ENCODE measurements around the gene UNC5C. TPM values are rescaled to one million over a fixed set of nuclear protein-coding genes. Genes with fewer than 3 reads are reported as not detected.

Gene UNC5C
- total RNA-seq, 3 donors from 2014 or later (not counting 1 experiment from before 2014, with no cell fraction given), result not detected

GRCh38 chr4:95220205-95221175, 328.3 kb downstream of the UNC5C start:
- Histone ChIP-seq H3K36me3 (ENCODE audit: control insufficient read depth, insufficient read depth, low read length) (no peaks in the 10 kb centered on the region), H3K27ac (ENCODE audit: low read length) (no peak overlapping the region), H3K4me3 (ENCODE audit: low read length) (no peak overlapping the region), H3K4me1 (ENCODE audit: control insufficient read depth, insufficient read depth, low read length) (no peaks in the 10 kb centered on the region), H3K9me3 (ENCODE audit: control insufficient read depth, insufficient read depth, low read length) (no peaks in the 10 kb centered on the region), H3K27me3 (ENCODE audit: control insufficient read depth, insufficient read depth, low read length) (no peaks in the 10 kb centered on the region)
- TF ChIP-seq, protein P1, sequence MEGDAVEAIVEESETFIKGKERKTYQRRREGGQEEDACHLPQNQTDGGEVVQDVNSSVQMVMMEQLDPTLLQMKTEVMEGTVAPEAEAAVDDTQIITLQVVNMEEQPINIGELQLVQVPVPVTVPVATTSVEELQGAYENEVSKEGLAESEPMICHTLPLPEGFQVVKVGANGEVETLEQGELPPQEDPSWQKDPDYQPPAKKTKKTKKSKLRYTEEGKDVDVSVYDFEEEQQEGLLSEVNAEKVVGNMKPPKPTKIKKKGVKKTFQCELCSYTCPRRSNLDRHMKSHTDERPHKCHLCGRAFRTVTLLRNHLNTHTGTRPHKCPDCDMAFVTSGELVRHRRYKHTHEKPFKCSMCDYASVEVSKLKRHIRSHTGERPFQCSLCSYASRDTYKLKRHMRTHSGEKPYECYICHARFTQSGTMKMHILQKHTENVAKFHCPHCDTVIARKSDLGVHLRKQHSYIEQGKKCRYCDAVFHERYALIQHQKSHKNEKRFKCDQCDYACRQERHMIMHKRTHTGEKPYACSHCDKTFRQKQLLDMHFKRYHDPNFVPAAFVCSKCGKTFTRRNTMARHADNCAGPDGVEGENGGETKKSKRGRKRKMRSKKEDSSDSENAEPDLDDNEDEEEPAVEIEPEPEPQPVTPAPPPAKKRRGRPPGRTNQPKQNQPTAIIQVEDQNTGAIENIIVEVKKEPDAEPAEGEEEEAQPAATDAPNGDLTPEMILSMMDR (IDR thresholded peaks at IDR 0.05), result no peak
- WGBS (ENCODE audit: insufficient coverage), result 85% methylated on average over 1 of the region's 1 CpG
- DNase-seq (no peak), ATAC-seq (no peak)
- Mint-ChIP-seq H3K36me3 (no peaks in the 10 kb centered on the region), H3K4me3 (no peak overlapping the region), H3K27me3 (ENCODE audit: low read depth in 2 of 2) (no peaks in the 10 kb centered on the region), H3K9me3 (no peaks in the 10 kb centered on the region), H3K27ac (no peak overlapping the region), H3K4me1 (no peaks in the 10 kb centered on the region)
- intact Hi-C loops (cut with micrococcal nuclease), result no loop called here

DNA sequence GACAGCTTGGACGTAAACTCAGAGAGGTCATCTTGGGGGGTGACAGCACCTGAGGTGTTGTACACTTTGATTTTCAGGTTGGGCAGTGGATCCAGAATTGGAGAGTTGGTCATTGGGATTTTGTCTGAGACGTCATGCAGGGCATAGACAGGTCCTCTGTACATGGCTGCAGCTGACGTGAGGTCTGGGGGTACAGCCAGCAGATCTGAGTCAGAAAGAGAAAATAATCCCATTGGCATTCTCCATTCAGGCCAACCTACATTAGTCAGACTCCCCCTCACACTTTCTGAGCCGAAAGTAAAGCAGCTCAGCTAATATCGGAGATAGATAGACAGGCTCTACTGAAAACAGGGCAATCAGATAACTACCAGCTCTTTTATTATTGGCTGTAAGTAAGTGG, 329.7 kb downstream of the UNC5C start:
- H3K27me3 ChIP-seq (ENCODE audit: control insufficient read depth, insufficient read depth, low read length), result no peaks in the 10 kb centered on the region
- TF ChIP-seq, protein P1 (IDR thresholded peaks at IDR 0.05), result no peak
- intact Hi-C loops (cut with micrococcal nuclease), result no loop called here

GRCh38 chr4:95217197-95217596, 331.6 kb downstream of the UNC5C start:
- Mint-ChIP-seq H3K4me1 (no peaks in the 10 kb centered on the region), H3K27me3 (ENCODE audit: low read depth in 2 of 2) (peaks cover 0 to 4% of the 10 kb centered on the region in 2 donors), H3K36me3 (no peaks in the 10 kb centered on the region), H3K27ac (no peak overlapping the region), H3K4me3 (no peak overlapping the region), H3K9me3 (no peaks in the 10 kb centered on the region)
- Histone ChIP-seq H3K9me3 (ENCODE audit: control insufficient read depth, insufficient read depth, low read length) (no peaks in the 10 kb centered on the region), H3K27ac (ENCODE audit: low read length) (no peak overlapping the region), H3K4me1 (ENCODE audit: control insufficient read depth, insufficient read depth, low read length) (no peaks in the 10 kb centered on the region), H3K27me3 (ENCODE audit: control insufficient read depth, insufficient read depth, low read length) (no peaks in the 10 kb centered on the region), H3K4me3 (ENCODE audit: low read length) (no peak overlapping the region), H3K36me3 (ENCODE audit: control insufficient read depth, insufficient read depth, low read length) (no peaks in the 10 kb centered on the region)
- DNase-seq (no peak), ATAC-seq (no peak)
- TF ChIP-seq, protein P1 (IDR thresholded peaks at IDR 0.05), result no peak
- intact Hi-C loops (cut with micrococcal nuclease), result no loop called here
- WGBS (ENCODE audit: insufficient coverage), result 91% methylated on average over 2 of the region's 2 CpGs

More for the DNA sequence above, 329.7 kb downstream of the UNC5C start:
- no peak overlapping the region for H3K4me3 ChIP-seq (ENCODE audit: low read length)
- ATAC-seq (no peak), DNase-seq (no peak)
- H3K4me1 ChIP-seq (ENCODE audit: control insufficient read depth, insufficient read depth, low read length), result no peaks in the 10 kb centered on the region
- Mint-ChIP-seq H3K4me1 (no peaks in the 10 kb centered on the region), H3K4me3 (no peak overlapping the region), H3K27ac (no peak overlapping the region), H3K27me3 (ENCODE audit: low read depth in 2 of 2) (no peaks in the 10 kb centered on the region), H3K36me3 (no peaks in the 10 kb centered on the region), H3K9me3 (no peaks in the 10 kb centered on the region)
- H3K27ac ChIP-seq (ENCODE audit: low read length), result no peak overlapping the region
- no peaks in the 10 kb centered on the region for H3K9me3 ChIP-seq (ENCODE audit: control insufficient read depth, insufficient read depth, low read length)
- WGBS (ENCODE audit: insufficient coverage), result 88% methylated on average over 5 of the region's 5 CpGs
- H3K36me3 ChIP-seq (ENCODE audit: control insufficient read depth, insufficient read depth, low read length), result no peaks in the 10 kb centered on the region
